ENCODE results near the gene TLK1. TPM values are rescaled to one million over a fixed set of nuclear protein-coding genes. Genes with fewer than 3 reads are reported as not detected.

TLK1 gene
- total and polyA plus RNA-seq, 12 donors: 5.8 to 41.8 (median 31.1) TPM

- no peak for TF ChIP-seq CTCF (IDR thresholded peaks at IDR 0.05)
- intact Hi-C loops (cut with DNase I): no loop called here
- Histone ChIP-seq H3K36me3 (no peaks in the 10 kb centered on the region), H3K4me3 (no peak overlapping the region), H3K4me1 (peaks cover 0 to 57% (median 34%) of the 10 kb centered on the region in 9 donors), H3K9me3 (no peaks in the 10 kb centered on the region), H3K27me3 (no peaks in the 10 kb centered on the region), H3K27ac (no peak overlapping the region)
- no peak for ATAC-seq
- no peak for DNase-seq
- 95 to 97% methylated on average over 9 of the region's 9 CpGs for WGBS, 2 donors
These were observed 20.8 kb downstream of the TLK1 start for GRCh38 chr2:171139860-171140259.

DNA sequence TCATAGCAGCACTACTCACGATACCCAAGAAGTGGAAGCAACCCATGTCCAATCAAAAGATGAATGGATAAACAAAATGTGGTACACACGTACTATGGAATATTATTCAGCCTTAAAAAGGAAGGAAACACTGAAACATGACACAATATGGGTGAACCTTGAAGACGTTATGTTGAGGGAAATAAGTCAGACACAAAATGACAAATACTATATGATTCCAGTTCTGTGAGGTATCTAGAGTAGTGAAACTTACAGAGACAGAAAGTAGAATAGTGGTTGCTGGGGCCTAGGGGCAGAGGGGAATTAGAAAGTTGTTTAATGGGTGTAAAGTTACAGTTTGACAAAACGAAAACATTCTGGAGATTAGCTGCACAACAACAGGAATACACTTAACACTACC, 24.7 kb downstream of the TLK1 start:
- ATAC-seq: no peak
- Histone ChIP-seq H3K4me3 (no peak overlapping the region), H3K9me3 (no peaks in the 10 kb centered on the region), H3K27ac (no peak overlapping the region), H3K27me3 (no peaks in the 10 kb centered on the region), H3K4me1 (peaks cover 0 to 53% (median 37%) of the 10 kb centered on the region in 9 donors), H3K36me3 (no peaks in the 10 kb centered on the region)
- no peak for DNase-seq
- TF ChIP-seq CTCF (IDR thresholded peaks at IDR 0.05): no peak
- 89 to 92% methylated on average over 4 of the region's 4 CpGs for WGBS, 2 donors
- intact Hi-C loops (cut with DNase I): no loop called here

DNA sequence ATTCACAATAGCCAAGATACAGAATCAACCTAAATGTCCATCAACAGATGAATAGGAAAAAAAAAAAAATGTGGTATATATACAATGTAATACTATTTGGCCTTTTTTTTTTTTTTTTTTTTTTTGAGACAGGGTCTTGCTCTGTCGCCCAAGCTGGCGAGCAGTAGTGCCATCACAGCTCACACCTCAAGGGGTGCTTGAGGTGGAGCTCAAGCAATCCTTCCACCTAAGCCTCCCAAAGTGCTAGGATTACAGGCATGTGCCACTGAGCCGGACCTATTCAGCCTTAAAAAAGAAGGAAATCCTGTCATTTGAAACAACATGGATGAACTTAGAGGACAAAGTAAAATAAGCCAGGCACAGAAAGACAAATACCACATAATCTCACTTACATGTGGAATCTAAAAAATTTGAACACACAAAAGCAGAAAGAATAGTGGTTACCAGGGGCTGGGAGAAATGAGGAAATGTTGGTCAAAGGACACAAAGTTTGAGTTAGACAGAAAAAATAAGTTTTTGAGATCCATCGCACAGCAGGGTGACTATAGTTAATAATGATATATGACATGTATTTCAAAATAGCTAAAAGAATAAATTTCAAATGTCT, 26.0 kb downstream of the TLK1 start:
- no peak for DNase-seq
- H3K4me1 ChIP-seq: peaks cover 0 to 42% (median 27%) of the 10 kb centered on the region in 9 donors
- intact Hi-C loops (cut with DNase I): no loop called here
- no peak for ATAC-seq
- no peaks in the 10 kb centered on the region for H3K36me3 ChIP-seq
- H3K9me3 ChIP-seq: no peaks in the 10 kb centered on the region
- no peak overlapping the region for H3K27ac ChIP-seq
- no peaks in the 10 kb centered on the region for H3K27me3 ChIP-seq
- no peak for TF ChIP-seq CTCF (IDR thresholded peaks at IDR 0.05)
- 90 to 91% methylated on average over 4 of the region's 4 CpGs for WGBS, 2 donors
- no peak overlapping the region for H3K4me3 ChIP-seq

- Histone ChIP-seq H3K9me3 (no peaks in the 10 kb centered on the region), H3K4me1 (peaks cover 0 to 29% (median 20%) of the 10 kb centered on the region in 9 donors), H3K4me3 (no peak overlapping the region), H3K36me3 (no peaks in the 10 kb centered on the region), H3K27ac (no peak overlapping the region), H3K27me3 (no peaks in the 10 kb centered on the region)
- no peak for TF ChIP-seq CTCF (IDR thresholded peaks at IDR 0.05)
- intact Hi-C loops (cut with DNase I): no loop called here
- DNase-seq (no peak), ATAC-seq (no peak)
- WGBS, 2 donors: 84 to 88% methylated on average over 5 of the region's 5 CpGs
These were observed 28.6 kb downstream of the TLK1 start for GRCh38 chr2:171132086-171132485.

Data from heart right ventricle (tissue), 16 donors.